ENCODE data around the gene VPS36.

GRCh38 chr13:52450793-52451116 lies 321 bp upstream of the VPS36 start:
- TF ChIP-seq CTCF (optimal IDR thresholded peaks at IDR 0.05 in 1 of 3, IDR thresholded peaks at IDR 0.05 in 1 of 3, conservative IDR thresholded peaks at IDR 0.05 in 1 of 3; ENCODE audit: extremely low read depth in 1 of 3, insufficient read depth in 2 of 3, low read length in 3 of 3) (no peak), EZH2 (IDR thresholded peaks at IDR 0.05; ENCODE audit: low read length) (no peak)
